OCI-LY1 (cell line): ENCODE measurements around the gene SEMA5A.

Experiments used
- CTCF ChIP-seq: fragments of 200-600 bp; sonication (generic), shearing (Covaris generic); IDR thresholded peaks from 2 replicates; pipeline ENCODE4 v1.5.1; 2017; ENCODE audit warnings: mild to moderate bottlenecking, antibody characterized with exemption, low read length, moderate library complexity, mixed read lengths
- EZH2 ChIP-seq: fragments of 200-600 bp; sonication (generic), shearing (Covaris generic); IDR thresholded peaks from 2 replicates; pipeline ENCODE4 v1.8.0; 2017; ENCODE audit warnings: borderline replicate concordance, mixed run types, mild to moderate bottlenecking, antibody characterized with exemption, low read length, moderate library complexity, mixed read lengths

- no peak for TF ChIP-seq CTCF
- TF ChIP-seq EZH2 = no peak
Measured at GRCh38 chr5:9062873-9063272, 483.0 kb downstream of the SEMA5A start.
